ENCODE data around the gene GLB1L2.

- TF ChIP-seq CTCF (IDR thresholded peaks at IDR 0.05), result no peak
- no peak for TF ChIP-seq POLR2A (IDR thresholded peaks at IDR 0.05)
- no peak for TF ChIP-seq POLR2AphosphoS5 (IDR thresholded peaks at IDR 0.05)
Measured at GRCh38 chr11:134294664-134295063, 37.1 kb upstream of the GLB1L2 start.

Data from upper lobe of left lung (tissue), 4 donors.